ENCODE measurements around the gene NKIRAS2.

NKIRAS2 gene

GRCh38 chr17:42055027-42055426, 35.1 kb downstream of the NKIRAS2 start:
- DNase-seq (ENCODE audit: low read depth, low spot score) = no peak

- no peak for DNase-seq (ENCODE audit: low read depth, low spot score)
Measured at GRCh38 chr17:42055496-42055895, 35.6 kb downstream of the NKIRAS2 start.

- no peak for DNase-seq (ENCODE audit: low read depth, low spot score)
Measured at GRCh38 chr17:42056635-42057034, 36.7 kb downstream of the NKIRAS2 start.

DNA sequence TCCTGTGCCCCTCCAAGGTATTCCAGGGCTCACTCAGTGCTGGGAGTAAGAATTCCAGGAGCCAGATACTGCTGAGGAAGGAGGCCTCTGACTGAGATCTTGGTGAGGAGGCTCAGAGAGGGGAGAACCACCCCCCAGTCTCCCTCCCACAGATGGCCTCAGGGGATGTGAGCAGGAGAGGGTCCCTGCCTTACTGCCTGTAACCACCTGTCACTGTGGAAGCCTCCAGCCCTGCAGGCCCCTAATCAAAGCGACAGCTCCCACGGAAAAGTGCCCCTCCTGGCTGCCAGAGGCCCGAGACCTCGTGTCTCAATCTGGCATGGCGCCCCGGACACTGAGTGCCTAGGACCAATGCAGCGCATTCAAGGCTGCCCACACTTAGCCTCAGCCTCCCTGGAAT, 38.2 kb downstream of the NKIRAS2 start:
- DNase-seq (ENCODE audit: low read depth, low spot score) = no peak

- no peak for DNase-seq (ENCODE audit: low read depth, low spot score)
Measured at GRCh38 chr17:42059815-42060214, 39.9 kb downstream of the NKIRAS2 start.

GRCh38 chr17:42060231-42060630, 40.3 kb downstream of the NKIRAS2 start:
- no peak for DNase-seq (ENCODE audit: low read depth, low spot score)

GRCh38 chr17:42061646-42062487, 42.0 kb downstream of the NKIRAS2 start:
- DNase-seq (ENCODE audit: low read depth, low spot score) = no peak

DNA sequence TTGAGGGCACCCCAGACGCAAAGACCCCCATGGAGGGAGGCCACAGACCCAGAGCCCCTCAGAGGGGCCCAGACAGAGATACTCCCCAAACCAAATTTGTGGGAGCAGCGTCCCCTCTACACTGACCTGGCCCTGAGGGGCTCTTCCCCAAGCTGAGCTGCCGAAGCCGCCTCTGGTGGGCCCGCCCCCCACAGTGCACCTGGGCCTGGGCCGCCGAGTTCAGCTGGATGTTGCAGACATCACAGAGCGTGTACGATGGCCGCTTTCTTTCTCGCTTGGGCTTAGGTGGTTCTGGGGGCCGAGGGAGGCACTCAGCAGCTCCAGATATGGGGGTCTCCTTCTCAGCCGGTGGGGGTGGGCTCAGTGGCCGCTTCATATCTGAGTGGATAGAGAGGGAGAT, 42.8 kb downstream of the NKIRAS2 start:
- DNase-seq (ENCODE audit: low read depth, low spot score) = no peak

DNA sequence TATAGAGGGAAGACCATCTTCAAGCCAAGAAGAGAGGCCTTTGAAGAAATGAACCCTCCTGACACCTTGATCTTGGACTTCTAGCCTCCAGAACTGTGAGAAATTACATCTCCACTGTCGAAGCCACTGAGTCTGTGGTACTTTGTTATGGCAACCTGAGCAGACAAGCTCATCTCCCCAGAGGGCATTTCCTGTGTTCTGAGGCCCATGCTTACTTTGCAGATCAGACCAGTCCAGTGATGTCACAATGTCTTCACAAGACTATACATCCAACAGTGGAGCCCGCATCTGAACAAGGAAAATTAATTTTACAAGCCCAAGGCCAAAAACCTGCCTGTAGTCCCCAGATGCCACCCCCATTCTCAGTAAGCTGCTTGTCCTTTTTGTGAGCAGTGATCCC, 45.3 kb downstream of the NKIRAS2 start:
- no peak for DNase-seq (ENCODE audit: low read depth, low spot score)

- no peak for DNase-seq (ENCODE audit: low read depth, low spot score)
Measured at GRCh38 chr17:42067371-42068091, 47.6 kb downstream of the NKIRAS2 start.

- DNase-seq (ENCODE audit: low read depth, low spot score) = no peak
Measured at GRCh38 chr17:42068979-42069378, 49.1 kb downstream of the NKIRAS2 start.

- no peak for DNase-seq (ENCODE audit: low read depth, low spot score)
Measured at GRCh38 chr17:42071810-42072209, 51.9 kb downstream of the NKIRAS2 start.

DNA sequence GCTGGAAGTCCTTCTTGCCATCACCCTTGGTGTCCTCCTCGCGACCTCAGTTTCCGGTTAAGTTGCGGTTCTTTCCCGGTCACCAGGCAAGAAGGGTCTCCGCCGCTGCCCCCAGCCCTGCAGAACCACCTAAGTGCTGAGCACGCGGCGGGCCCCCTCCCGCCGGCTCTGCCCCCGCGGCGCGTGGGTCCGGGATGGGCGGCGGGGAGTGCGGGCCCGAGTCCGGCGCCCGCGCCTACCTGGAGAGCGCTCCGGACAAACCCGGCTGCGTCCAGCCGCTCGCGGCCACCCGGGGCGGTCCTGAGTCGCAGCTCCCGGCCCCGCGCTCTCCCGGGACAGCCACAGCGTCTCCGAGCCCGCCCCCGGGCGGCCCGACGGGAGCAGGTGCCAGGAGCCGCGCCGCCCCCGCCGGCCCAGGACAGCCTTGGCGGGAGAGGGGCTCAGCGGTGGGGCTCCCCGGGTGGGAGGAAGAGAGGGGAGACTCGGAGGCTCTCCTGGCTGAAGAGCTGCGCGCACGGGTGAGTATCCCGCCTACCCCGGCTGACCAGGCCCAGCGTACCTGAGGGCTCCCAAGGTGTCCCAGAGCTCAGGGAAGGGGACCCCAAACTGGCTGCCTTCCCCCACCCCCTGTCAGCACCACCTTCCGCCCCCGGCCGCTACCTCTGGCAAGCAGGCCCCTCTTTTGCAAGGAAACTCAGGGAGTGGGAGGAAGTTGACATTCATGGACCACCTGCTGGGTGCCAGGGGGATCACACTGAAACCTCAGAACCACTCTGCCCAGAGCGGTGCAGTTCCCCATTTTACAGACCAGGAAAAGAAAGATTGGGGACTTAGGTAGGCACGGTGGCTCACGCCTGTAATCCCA, 52.7 kb downstream of the NKIRAS2 start:
- DNase-seq (ENCODE audit: low read depth, low spot score) = no peak

All from iPS DF 19.7 (cell line).